Measurements from ENCODE around the gene MAVS. TPM values are rescaled to one million over a fixed set of nuclear protein-coding genes. Genes with fewer than 3 reads are reported as not detected.

The MAVS gene
- total and polyA plus RNA-seq, 9 of the 15 experiments (the other 6 are each of a cell fraction or from before 2014, with no cell fraction given) = 1.6 to 22.0 (median 11.3) TPM

- TF ChIP-seq, protein P1, sequence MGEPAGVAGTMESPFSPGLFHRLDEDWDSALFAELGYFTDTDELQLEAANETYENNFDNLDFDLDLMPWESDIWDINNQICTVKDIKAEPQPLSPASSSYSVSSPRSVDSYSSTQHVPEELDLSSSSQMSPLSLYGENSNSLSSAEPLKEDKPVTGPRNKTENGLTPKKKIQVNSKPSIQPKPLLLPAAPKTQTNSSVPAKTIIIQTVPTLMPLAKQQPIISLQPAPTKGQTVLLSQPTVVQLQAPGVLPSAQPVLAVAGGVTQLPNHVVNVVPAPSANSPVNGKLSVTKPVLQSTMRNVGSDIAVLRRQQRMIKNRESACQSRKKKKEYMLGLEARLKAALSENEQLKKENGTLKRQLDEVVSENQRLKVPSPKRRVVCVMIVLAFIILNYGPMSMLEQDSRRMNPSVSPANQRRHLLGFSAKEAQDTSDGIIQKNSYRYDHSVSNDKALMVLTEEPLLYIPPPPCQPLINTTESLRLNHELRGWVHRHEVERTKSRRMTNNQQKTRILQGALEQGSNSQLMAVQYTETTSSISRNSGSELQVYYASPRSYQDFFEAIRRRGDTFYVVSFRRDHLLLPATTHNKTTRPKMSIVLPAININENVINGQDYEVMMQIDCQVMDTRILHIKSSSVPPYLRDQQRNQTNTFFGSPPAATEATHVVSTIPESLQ (CRISPR knock-in tag; IDR thresholded peaks at IDR 0.05) = no peak
- TF ChIP-seq ZNF717 (CRISPR knock-in tag; IDR thresholded peaks at IDR 0.05) (no peak), PURB (CRISPR knock-in tag; IDR thresholded peaks at IDR 0.05; ENCODE audit: low read depth) (no peak), NR1H2 (CRISPR knock-in tag; IDR thresholded peaks at IDR 0.05) (no peak)
Observed at GRCh38 chr20:3890999-3891929, 44.6 kb downstream of the MAVS start (continued).

- Histone ChIP-seq H3K4me2 (ENCODE audit: insufficient read depth, low read length) (no peak overlapping the region), H3K4me3 (no peak overlapping the region), H3K79me2 (ENCODE audit: control insufficient read depth, insufficient read depth, low read length) (peaks cover 99% of the 10 kb centered on the region), H3K9me3 (replicated peaks; ENCODE audit: control insufficient read depth, insufficient read depth, low read depth, low read length) (no peaks in the 10 kb centered on the region), H3K36me3 (ENCODE audit: control insufficient read depth, insufficient read depth, low read length) (peaks cover 47% of the 10 kb centered on the region), H3K27me3 (ENCODE audit: control insufficient read depth in 2 of 2, insufficient read depth in 2 of 2, low read length in 2 of 2) (no peaks in the 10 kb centered on the region), H4K20me1 (replicated peaks; ENCODE audit: control insufficient read depth, insufficient read depth, low read length) (peaks cover 48% of the 10 kb centered on the region), H3K9me1 (ENCODE audit: control insufficient read depth, insufficient read depth, low read length) (peaks cover 4% of the 10 kb centered on the region), H3K27ac (ENCODE audit: extremely low read depth, low read depth, low read length) (no peak overlapping the region), H3K9ac (ENCODE audit: insufficient read depth in 1 of 2, low read depth in 2 of 2, low read length in 2 of 2) (peak overlapping the region in 1 of 2 experiments; percentile 17; a peak in 1 of 4 replicates), H2AFZ (ENCODE audit: low read depth, low read length) (no peak overlapping the region), H3K4me1 (replicated peaks in 1 of 2; ENCODE audit: control insufficient read depth in 2 of 2, insufficient read depth in 2 of 2, low read length in 2 of 2) (peaks cover 22 to 24% of the 10 kb centered on the region in 2 experiments)
- no peak for DNase-seq (ENCODE audit: extremely low read depth in 1 of 4, low spot score in 3 of 4)
- FAIRE-seq = no peak
- TF ChIP-seq ZNF316 (IDR thresholded peaks at IDR 0.05) (peak; percentile 64), TEAD1 (CRISPR knock-in tag; IDR thresholded peaks at IDR 0.05) (no peak), TOE1 (IDR thresholded peaks at IDR 0.05; ENCODE audit: borderline replicate concordance) (no peak), TOE1 (CRISPR knock-in tag; IDR thresholded peaks at IDR 0.05; ENCODE audit: borderline replicate concordance, low read depth) (no peak), KLF16 (IDR thresholded peaks at IDR 0.05) (no peak), RFX5 (IDR thresholded peaks at IDR 0.05; ENCODE audit: low read depth, low read length) (no peak), ZNF57 (CRISPR knock-in tag; IDR thresholded peaks at IDR 0.05) (no peak), MCM5 (IDR thresholded peaks at IDR 0.05; ENCODE audit: low read depth) (no peak), MAFG (tag; conservative IDR thresholded peaks at IDR 0.05) (0 out of 2 replicates have a peak, but pooled peaks have one; percentile 19), NFXL1 (CRISPR knock-in tag; IDR thresholded peaks at IDR 0.05) (no peak), PKNOX1 (IDR thresholded peaks at IDR 0.05) (no peak), ETV5 (CRISPR knock-in tag; IDR thresholded peaks at IDR 0.05; ENCODE audit: low read depth) (no peak), DACH1 (IDR thresholded peaks at IDR 0.05; ENCODE audit: partially characterized antibody) (no peak), C11orf30 (IDR thresholded peaks at IDR 0.05; ENCODE audit: low read depth) (peak; percentile 53)
- BruUV-seq (replicated peaks) = no TSS peak
- CTCF ChIA-PET (ENCODE audit: low intra/inter-chr PET ratio) = no interaction called here
- intact Hi-C loops (cut with micrococcal nuclease) = no loop called here
- WGBS (ENCODE audit: insufficient coverage, low coverage, missing lambda C conversion rate) = 68% methylated on average over 5 of the region's 5 CpGs
- in situ Hi-C loops (cut with MboI) = no loop called here
- POLR2A ChIA-PET = interaction anchor here (1.2 kb wide), 1 partner anchor 15 kb away, joined by 5 read pairs; no protein-coding TSS in a partner anchor
- ATAC-seq = no peak
Observed at GRCh38 chr20:3894796-3895195, 48.2 kb downstream of the MAVS start.
